ENCODE data around the gene BMPR2. TPM values are rescaled to one million over a fixed set of nuclear protein-coding genes. Genes with fewer than 3 reads are reported as not detected.

The BMPR2 gene
- total RNA-seq, 1 donor from 2014 or later = 16.5 TPM

GRCh38 chr2:202375033-202375608, 1.0 kb upstream of the BMPR2 start:
- H3K4me3 Mint-ChIP-seq = peak overlapping the region; percentile 98
- peak overlapping the region; percentile 83 for H3K27ac Mint-ChIP-seq
- ATAC-seq (ENCODE audit: low read depth) (peak; percentile 9), DNase-seq (peak; percentile 23)
- peaks cover 15% of the 10 kb centered on the region for H3K36me3 Mint-ChIP-seq (ENCODE audit: low read depth)
- ChIA-PET POLR2A (no interaction called here), CTCF (no interaction called here)
- H3K27me3 Mint-ChIP-seq = no peaks in the 10 kb centered on the region
- no peaks in the 10 kb centered on the region for H3K9me3 Mint-ChIP-seq
- TF ChIP-seq CTCF (IDR thresholded peaks at IDR 0.05) = no peak
- intact Hi-C loops (cut with micrococcal nuclease) = loop anchor here (1.0 to 10.0 kb wide), 5 partner anchors 107 to 923 kb away; partner anchors contain the start of genes CARF, FZD7, STRADB and TRAK2
- peaks cover 24% of the 10 kb centered on the region for H3K4me1 Mint-ChIP-seq

- CTCF ChIA-PET = no interaction called here
Measured at GRCh38 chr2:202376460-202377206, 506 bp downstream of the BMPR2 start.

GRCh38 chr2:202377207-202377761, 1.2 kb downstream of the BMPR2 start:
- Mint-ChIP-seq H3K9me3 (no peaks in the 10 kb centered on the region), H3K27me3 (no peaks in the 10 kb centered on the region), H3K27ac (peak overlapping the region; percentile 87), H3K4me3 (peak overlapping the region; percentile 98), H3K4me1 (peaks cover 28% of the 10 kb centered on the region), H3K36me3 (ENCODE audit: low read depth) (peaks cover 15% of the 10 kb centered on the region)
- POLR2A ChIA-PET = interaction anchor here (0.6 to 1.5 kb wide), 2 partner anchors 111 to 534 kb away, joined by 3 to 5 read pairs; partner anchors contain the start of genes CARF, NOP58 and WDR12
- CTCF ChIA-PET = no interaction called here
- ATAC-seq (ENCODE audit: low read depth) = no peak
- intact Hi-C loops (cut with micrococcal nuclease) = loop anchor here (2.0 to 10.0 kb wide), 6 partner anchors 345 to 925 kb away; partner anchors contain the start of genes CARF, CYP20A1, FZD7 and NBEAL1
- no peak for TF ChIP-seq CTCF (IDR thresholded peaks at IDR 0.05)
- peak; percentile 32 for DNase-seq

More at GRCh38 chr2:202376460-202377206, 506 bp downstream of the BMPR2 start:
- peaks cover 15% of the 10 kb centered on the region for H3K36me3 Mint-ChIP-seq (ENCODE audit: low read depth)
- H3K27ac Mint-ChIP-seq = peak overlapping the region; percentile 87
- DNase-seq = no peak
- POLR2A ChIA-PET = interaction anchor here (0.6 to 1.5 kb wide), 5 partner anchors 111 to 724 kb away, joined by 3 to 5 read pairs (median 4); partner anchors contain the start of genes CARF, NOP58, SUMO1 and WDR12
- H3K4me3 Mint-ChIP-seq = peak overlapping the region; percentile 98
- no peaks in the 10 kb centered on the region for H3K27me3 Mint-ChIP-seq
- ATAC-seq (ENCODE audit: low read depth) = peak; percentile 28
- no peak for TF ChIP-seq CTCF (IDR thresholded peaks at IDR 0.05)
- no peaks in the 10 kb centered on the region for H3K9me3 Mint-ChIP-seq
- H3K4me1 Mint-ChIP-seq = peaks cover 28% of the 10 kb centered on the region
- intact Hi-C loops (cut with micrococcal nuclease) = loop anchor here (1.0 to 10.0 kb wide), 9 partner anchors 8 to 924 kb away; partner anchors contain the start of genes CARF, CYP20A1, FAM117B and FZD7

GRCh38 chr2:202378001-202378400, 1.9 kb downstream of the BMPR2 start:
- DNase-seq = no peak
- Mint-ChIP-seq H3K27ac (peak overlapping the region; percentile 41), H3K4me3 (peak overlapping the region; percentile 98), H3K27me3 (no peaks in the 10 kb centered on the region), H3K9me3 (no peaks in the 10 kb centered on the region), H3K36me3 (ENCODE audit: low read depth) (peaks cover 15% of the 10 kb centered on the region), H3K4me1 (peaks cover 28% of the 10 kb centered on the region)
- no peak for ATAC-seq (ENCODE audit: low read depth)
- no peak for TF ChIP-seq CTCF (IDR thresholded peaks at IDR 0.05)
- POLR2A ChIA-PET = interaction anchor here (1.5 kb wide), 1 partner anchor 534 kb away, joined by 5 read pairs; the partner anchor contains the start of genes CARF and WDR12
- CTCF ChIA-PET = no interaction called here
- intact Hi-C loops (cut with micrococcal nuclease) = loop anchor here (5.0 to 10.0 kb wide), 4 partner anchors 346 to 926 kb away; partner anchors contain the start of genes CARF, FZD7, STRADB and TRAK2
